GM13977 (cell line): ENCODE results near the gene ALG10B.

Experiments
- DNase-seq: peaks from one replicate; pipeline ENCODE4 v3.0.0; 2012; ENCODE audit warnings: low spot score
- CTCF ChIP-seq: IDR thresholded peaks from 2 replicates; pipeline ENCODE4 v1.5.1; 2012; ENCODE audit warnings: mild to moderate bottlenecking, control low read depth; ENCODE audit not compliant: insufficient read depth; ENCODE audit errors: extremely low read depth, missing control alignments
- in situ Hi-C: fragments of 300-500 bp; cut with MboI; formaldehyde crosslinking; loops from one replicate; pipeline ENCODE4 v1.12.0; 2022; ENCODE audit warnings: low sequenced_read_pairs, low pct_unique_long_range_greater_than_20kb, mixed read lengths, inconsistent platforms; ENCODE audit not compliant: unreplicated experiment

The ALG10B gene

GRCh38 chr12:38374751-38375150, 58.2 kb downstream of the ALG10B start:
- DNase-seq, result no peak
- in situ Hi-C loops, result no loop called here
- TF ChIP-seq CTCF, result no peak
